ENCODE results near the gene RHBDD3.

RHBDD3 gene

GRCh38 chr22:29306175-29306834 lies 38.5 kb upstream of the RHBDD3 start, which contains the start of gene GAS2L1:
Gene GAS2L1, plus strand, starts transcription at chr22:29306650. Its CDS starts 1,456 bp downstream, at chr22:29308106.
- no peak for DNase-seq (ENCODE audit: low read depth in 2 of 2)

DNA sequence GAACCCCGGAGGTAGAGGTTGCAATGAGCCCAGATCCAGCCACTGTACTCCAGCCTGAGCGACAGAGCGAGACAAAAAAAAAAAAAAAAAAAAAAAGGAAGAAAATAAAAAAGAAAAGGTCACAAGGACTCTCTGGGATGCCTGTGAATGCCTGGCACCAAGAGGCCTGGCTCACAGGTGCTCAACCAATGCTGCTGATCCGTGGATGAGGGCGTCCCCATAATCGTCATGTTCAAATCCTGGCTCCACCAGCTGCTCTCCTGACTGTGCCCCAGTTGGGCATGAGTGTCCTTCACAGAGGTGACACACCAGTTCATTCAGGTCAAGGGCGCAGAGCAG lies 38.0 kb upstream of the RHBDD3 start:
- DNase-seq (ENCODE audit: low read depth in 2 of 2), result no peak

- DNase-seq (ENCODE audit: low read depth in 2 of 2), result no peak
Observed at GRCh38 chr22:29302681-29303465, 35.1 kb upstream of the RHBDD3 start.

DNA sequence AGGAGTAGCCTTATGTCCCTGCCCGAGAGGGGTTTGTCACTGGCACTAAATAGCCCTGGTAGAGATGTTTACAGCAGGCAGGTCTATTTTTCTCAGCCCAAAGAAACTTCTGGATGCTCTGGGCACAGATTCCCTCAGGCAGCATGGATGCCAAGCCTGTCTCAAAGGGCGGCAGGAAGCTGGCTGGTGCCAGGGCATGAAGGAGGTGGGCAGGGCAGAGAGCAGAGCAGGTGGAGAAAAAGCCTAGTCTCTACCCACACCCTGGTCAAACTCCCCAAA lies 34.6 kb upstream of the RHBDD3 start:
- DNase-seq (ENCODE audit: low read depth in 2 of 2), result no peak

- DNase-seq (ENCODE audit: low read depth in 2 of 2), result no peak
Observed at GRCh38 chr22:29301716-29302401, 34.1 kb upstream of the RHBDD3 start.

GRCh38 chr22:29300807-29301601 lies 33.2 kb upstream of the RHBDD3 start:
- no peak for DNase-seq (ENCODE audit: low read depth in 2 of 2)

DNA sequence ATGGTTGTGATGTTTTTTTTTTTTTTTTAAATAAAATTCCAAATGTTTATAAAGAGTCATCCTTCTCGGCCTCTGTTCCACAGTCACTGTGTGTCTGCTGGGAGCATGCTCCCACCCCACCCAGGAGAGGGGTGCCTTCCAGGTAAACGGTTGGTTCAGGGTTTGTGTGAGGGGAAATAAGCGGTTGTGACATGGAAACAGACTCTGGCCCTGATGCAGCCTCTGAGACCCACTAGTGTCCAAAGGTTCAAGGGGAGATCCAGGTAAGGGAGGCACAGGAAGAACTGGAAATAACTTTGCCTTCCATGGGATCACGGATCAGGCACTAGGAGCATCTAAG lies 32.7 kb upstream of the RHBDD3 start:
- no peak for DNase-seq (ENCODE audit: low read depth in 2 of 2)

GRCh38 chr22:29299136-29299900 lies 31.5 kb upstream of the RHBDD3 start:
- no peak for DNase-seq (ENCODE audit: low read depth in 2 of 2)

- DNase-seq (ENCODE audit: low read depth in 2 of 2), result no peak
Observed at GRCh38 chr22:29298641-29299040, 30.9 kb upstream of the RHBDD3 start.

- no peak for DNase-seq (ENCODE audit: low read depth in 2 of 2)
Observed at GRCh38 chr22:29292379-29292778, 24.6 kb upstream of the RHBDD3 start.

- DNase-seq (ENCODE audit: low read depth in 2 of 2), result no peak
Observed at GRCh38 chr22:29291215-29291614, 23.4 kb upstream of the RHBDD3 start.

GRCh38 chr22:29290061-29290460 lies 22.3 kb upstream of the RHBDD3 start:
- no peak for DNase-seq (ENCODE audit: low read depth in 2 of 2)

GRCh38 chr22:29288837-29289236 lies 21.1 kb upstream of the RHBDD3 start:
- no peak for DNase-seq (ENCODE audit: low read depth in 2 of 2)

DNA sequence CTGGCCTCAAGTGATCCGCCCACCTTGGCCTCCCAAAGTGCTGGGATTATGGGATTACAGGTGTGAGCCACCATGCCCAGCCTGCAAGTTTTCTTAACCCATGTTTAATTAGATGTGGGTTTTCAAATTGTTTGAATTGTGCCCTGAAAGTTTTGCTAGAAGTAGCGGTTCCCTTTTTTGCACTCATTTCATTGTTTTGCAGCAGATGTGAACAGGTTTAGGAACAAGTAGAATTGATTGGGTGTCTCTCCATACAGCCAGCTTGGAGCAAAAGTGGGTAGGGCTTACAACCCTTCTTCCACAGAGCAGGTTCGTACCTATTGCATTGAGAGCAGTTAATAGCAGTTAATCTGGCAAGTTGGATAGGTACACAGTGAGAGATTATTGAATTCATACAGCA lies 16.4 kb upstream of the RHBDD3 start:
- DNase-seq (ENCODE audit: low read depth in 2 of 2), result no peak

DNA sequence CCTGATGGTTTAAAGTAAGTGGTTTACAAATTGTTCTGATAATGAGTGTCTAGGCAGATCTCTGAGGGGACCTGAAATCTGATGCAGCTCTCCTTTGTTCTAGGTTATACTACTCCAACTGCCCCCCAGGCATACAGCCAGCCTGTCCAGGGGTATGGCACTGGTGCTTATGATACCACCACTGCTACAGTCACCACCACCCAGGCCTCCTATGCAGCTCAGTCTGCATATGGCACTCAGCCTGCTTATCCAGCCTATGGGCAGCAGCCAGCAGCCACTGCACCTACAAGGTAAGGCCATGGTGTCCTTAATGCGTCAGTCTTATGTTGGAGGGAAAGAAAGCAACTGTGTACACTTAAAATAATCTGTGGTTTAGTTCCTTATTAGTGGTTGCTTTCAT lies 10.1 kb upstream of the RHBDD3 start:
- DNase-seq (ENCODE audit: low read depth in 2 of 2), result no peak

DNA sequence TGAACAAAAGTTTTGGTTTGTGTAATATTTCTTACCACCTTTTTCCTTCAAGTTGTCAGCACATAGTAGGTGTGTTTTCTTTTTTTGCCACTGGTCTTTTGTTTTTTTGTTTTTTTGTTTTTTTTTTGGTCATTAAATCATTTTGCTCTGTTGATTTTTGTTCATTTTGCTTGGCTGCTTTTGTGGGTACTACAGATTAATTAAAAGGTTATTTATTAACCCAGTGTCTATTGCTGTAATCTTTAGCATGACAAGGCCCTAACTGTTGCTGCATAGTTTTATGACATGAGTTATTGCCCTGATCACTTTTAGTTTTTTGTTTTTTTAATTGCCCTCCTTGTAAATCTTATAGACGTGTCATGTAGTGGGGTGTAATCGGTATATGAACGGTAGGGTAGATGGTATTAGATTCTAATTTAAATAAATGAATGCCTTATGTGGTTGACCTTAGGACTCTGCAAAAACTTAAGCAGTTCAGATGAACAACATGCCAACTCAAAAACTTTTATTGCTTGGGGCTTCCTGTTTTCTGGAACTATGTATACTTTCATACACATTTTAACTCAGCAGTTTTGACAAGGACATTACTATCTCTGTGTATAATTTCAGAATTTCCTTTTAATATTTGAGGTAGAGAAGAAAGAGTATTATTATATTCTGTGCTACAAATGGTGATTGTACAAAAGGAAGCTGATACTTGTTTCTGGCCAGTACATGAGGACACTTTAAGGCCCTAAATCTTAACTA lies 8.2 kb upstream of the RHBDD3 start:
- DNase-seq (ENCODE audit: low read depth in 2 of 2), result no peak

DNA sequence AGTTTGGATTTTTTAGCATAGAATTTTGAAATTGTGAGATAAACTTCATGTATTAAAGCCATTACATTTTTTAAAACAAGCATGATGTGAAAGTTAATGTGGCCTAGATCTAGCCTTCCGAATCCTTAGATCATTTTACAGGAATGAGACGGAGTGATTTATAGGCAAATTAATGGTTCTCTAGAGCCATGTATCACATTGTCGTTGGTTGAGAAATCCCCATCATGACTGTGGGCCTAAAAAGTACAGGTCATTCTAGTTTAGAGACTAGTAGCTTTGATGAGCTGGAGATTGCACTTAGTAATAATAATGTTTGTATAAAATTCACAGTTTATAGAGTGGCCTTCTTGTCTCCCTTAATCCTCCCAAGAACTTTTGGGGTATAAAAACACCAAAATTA lies 7.4 kb upstream of the RHBDD3 start:
- no peak for DNase-seq (ENCODE audit: low read depth in 2 of 2)

DNA sequence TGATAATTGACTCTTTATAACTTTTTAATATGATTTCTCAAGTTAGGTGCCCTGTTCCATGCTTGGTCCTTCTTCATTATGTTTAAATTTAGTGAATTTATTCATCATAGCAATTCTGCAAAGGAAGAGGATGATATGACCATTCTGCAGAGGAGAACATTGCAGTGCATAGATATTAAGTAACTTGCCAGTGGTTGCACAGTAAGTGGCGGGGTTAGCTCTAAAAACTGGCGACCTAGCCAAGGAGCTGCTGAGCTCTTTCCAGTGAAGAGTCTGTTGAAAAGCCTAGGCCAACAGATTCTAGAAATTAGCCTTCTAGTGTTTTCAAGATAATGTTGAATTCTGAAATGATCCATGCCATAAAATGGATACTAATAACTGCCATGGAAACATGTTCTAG lies 4.8 kb upstream of the RHBDD3 start:
- DNase-seq (ENCODE audit: low read depth in 2 of 2), result no peak

GRCh38 chr22:29270475-29271271 lies 2.9 kb upstream of the RHBDD3 start:
- no peak for DNase-seq (ENCODE audit: low read depth in 2 of 2)
